Panc1 (cell line): ENCODE data around the gene MAP3K21.

Experiments
- POLR2AphosphoS5 ChIP-seq: IDR thresholded peaks from 2 replicates; pipeline ENCODE4 v1.6.1; 2012; ENCODE audit warnings: mild to moderate bottlenecking, low read depth, low read length, moderate library complexity
- SIN3A ChIP-seq: IDR thresholded peaks from 2 replicates; pipeline ENCODE4 v1.6.1; 2012; ENCODE audit warnings: low read depth, mild to moderate bottlenecking, low read length, moderate library complexity, borderline replicate concordance; ENCODE audit not compliant: insufficient read depth
- TCF7L2 ChIP-seq: IDR thresholded peaks from 2 replicates; pipeline ENCODE4 v1.6.1; 2011; ENCODE audit warnings: mild to moderate bottlenecking, low read depth, low read length, inconsistent platforms
- TF ChIP-seq, protein P1 (sequence below): fragments of 450-650 bp; IDR thresholded peaks from 2 replicates; pipeline ENCODE4 v1.5.1; 2017; ENCODE audit warnings: mild to moderate bottlenecking
- TF ChIP-seq, protein P2 (sequence below), 2 experiments: IDR thresholded peaks; 2 replicates each; pipeline ENCODE4 v1.6.1; 2011 to 2012; ENCODE audit warnings: low read depth in 2 of 2, control low read depth in 1 of 2, low read length in 1 of 2, mild to moderate bottlenecking in 1 of 2, moderate library complexity in 1 of 2; ENCODE audit not compliant: insufficient read depth in 1 of 2

DNA sequence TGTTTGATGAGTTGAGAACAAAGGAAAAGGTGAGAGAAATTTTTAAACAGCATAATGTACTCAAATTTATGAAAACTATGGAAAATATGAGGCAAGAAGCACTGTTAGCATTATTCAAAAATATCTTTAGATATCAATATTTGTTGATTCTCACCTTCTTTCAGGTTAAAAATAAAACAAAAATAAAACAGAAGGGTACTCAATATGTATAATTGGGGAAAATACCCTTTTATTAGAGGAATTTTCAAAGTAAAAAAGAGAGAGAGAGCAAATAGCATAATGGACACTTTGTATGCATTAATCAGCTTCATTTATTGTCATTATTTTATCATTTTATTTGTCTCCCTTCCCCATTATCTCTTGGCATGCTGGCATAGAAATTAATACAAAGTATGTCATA lies 27.5 kb downstream of the MAP3K21 start:
- TF ChIP-seq, protein P1, sequence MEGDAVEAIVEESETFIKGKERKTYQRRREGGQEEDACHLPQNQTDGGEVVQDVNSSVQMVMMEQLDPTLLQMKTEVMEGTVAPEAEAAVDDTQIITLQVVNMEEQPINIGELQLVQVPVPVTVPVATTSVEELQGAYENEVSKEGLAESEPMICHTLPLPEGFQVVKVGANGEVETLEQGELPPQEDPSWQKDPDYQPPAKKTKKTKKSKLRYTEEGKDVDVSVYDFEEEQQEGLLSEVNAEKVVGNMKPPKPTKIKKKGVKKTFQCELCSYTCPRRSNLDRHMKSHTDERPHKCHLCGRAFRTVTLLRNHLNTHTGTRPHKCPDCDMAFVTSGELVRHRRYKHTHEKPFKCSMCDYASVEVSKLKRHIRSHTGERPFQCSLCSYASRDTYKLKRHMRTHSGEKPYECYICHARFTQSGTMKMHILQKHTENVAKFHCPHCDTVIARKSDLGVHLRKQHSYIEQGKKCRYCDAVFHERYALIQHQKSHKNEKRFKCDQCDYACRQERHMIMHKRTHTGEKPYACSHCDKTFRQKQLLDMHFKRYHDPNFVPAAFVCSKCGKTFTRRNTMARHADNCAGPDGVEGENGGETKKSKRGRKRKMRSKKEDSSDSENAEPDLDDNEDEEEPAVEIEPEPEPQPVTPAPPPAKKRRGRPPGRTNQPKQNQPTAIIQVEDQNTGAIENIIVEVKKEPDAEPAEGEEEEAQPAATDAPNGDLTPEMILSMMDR: no peak
- TF ChIP-seq POLR2AphosphoS5: no peak
- TF ChIP-seq, protein P2, sequence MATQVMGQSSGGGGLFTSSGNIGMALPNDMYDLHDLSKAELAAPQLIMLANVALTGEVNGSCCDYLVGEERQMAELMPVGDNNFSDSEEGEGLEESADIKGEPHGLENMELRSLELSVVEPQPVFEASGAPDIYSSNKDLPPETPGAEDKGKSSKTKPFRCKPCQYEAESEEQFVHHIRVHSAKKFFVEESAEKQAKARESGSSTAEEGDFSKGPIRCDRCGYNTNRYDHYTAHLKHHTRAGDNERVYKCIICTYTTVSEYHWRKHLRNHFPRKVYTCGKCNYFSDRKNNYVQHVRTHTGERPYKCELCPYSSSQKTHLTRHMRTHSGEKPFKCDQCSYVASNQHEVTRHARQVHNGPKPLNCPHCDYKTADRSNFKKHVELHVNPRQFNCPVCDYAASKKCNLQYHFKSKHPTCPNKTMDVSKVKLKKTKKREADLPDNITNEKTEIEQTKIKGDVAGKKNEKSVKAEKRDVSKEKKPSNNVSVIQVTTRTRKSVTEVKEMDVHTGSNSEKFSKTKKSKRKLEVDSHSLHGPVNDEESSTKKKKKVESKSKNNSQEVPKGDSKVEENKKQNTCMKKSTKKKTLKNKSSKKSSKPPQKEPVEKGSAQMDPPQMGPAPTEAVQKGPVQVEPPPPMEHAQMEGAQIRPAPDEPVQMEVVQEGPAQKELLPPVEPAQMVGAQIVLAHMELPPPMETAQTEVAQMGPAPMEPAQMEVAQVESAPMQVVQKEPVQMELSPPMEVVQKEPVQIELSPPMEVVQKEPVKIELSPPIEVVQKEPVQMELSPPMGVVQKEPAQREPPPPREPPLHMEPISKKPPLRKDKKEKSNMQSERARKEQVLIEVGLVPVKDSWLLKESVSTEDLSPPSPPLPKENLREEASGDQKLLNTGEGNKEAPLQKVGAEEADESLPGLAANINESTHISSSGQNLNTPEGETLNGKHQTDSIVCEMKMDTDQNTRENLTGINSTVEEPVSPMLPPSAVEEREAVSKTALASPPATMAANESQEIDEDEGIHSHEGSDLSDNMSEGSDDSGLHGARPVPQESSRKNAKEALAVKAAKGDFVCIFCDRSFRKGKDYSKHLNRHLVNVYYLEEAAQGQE (IDR thresholded peaks at IDR 0.05; ENCODE audit: insufficient read depth in 1 of 2, low read depth in 2 of 2, low read length in 1 of 2): no peak
- no peak for TF ChIP-seq TCF7L2
- TF ChIP-seq SIN3A: no peak
